ENCODE results near the gene HOXA13. TPM values are rescaled to one million over a fixed set of nuclear protein-coding genes. Genes with fewer than 3 reads are reported as not detected.

The HOXA13 gene
- total and polyA plus RNA-seq, 4 donors = 0.10 TPM; not detected in 3

GRCh38 chr7:27192546-27193334 lies 7.2 kb downstream of the HOXA13 start:
- H3K4me1 ChIP-seq (ENCODE audit: control insufficient read depth, insufficient read depth, low read length) = peaks cover 40% of the 10 kb centered on the region
- H3K4me3 ChIP-seq (ENCODE audit: low read depth, low read length) = peak overlapping the region; percentile 4
- WGBS (ENCODE audit: insufficient coverage) = 2% methylated on average over 76 of the region's 78 CpGs
- H3K36me3 ChIP-seq (ENCODE audit: control insufficient read depth, insufficient read depth, low read length) = no peaks in the 10 kb centered on the region
- H3K9me3 ChIP-seq (ENCODE audit: control insufficient read depth, insufficient read depth, low read length) = no peaks in the 10 kb centered on the region
- H3K27ac ChIP-seq (ENCODE audit: low read depth, low read length) = no peak overlapping the region
- no peak for DNase-seq (ENCODE audit: low read depth in 4 of 6, low spot score in 6 of 6)
- H3K27me3 ChIP-seq (ENCODE audit: control insufficient read depth, insufficient read depth, low read length) = peaks cover 99% of the 10 kb centered on the region

- H3K36me3 ChIP-seq (ENCODE audit: control insufficient read depth, insufficient read depth, low read length) = no peaks in the 10 kb centered on the region
- H3K4me1 ChIP-seq (ENCODE audit: control insufficient read depth, insufficient read depth, low read length) = peaks cover 41% of the 10 kb centered on the region
- no peak overlapping the region for H3K4me3 ChIP-seq (ENCODE audit: low read depth, low read length)
- H3K27ac ChIP-seq (ENCODE audit: low read depth, low read length) = no peak overlapping the region
- DNase-seq (ENCODE audit: low read depth in 4 of 6, low spot score in 6 of 6) = no peak
- peaks cover 99% of the 10 kb centered on the region for H3K27me3 ChIP-seq (ENCODE audit: control insufficient read depth, insufficient read depth, low read length)
- 17% methylated on average over 42 of the region's 42 CpGs for WGBS (ENCODE audit: insufficient coverage)
- H3K9me3 ChIP-seq (ENCODE audit: control insufficient read depth, insufficient read depth, low read length) = no peaks in the 10 kb centered on the region
Measured at GRCh38 chr7:27191833-27192545, 7.9 kb downstream of the HOXA13 start.

GRCh38 chr7:27191161-27191731 lies 8.6 kb downstream of the HOXA13 start:
- no peak overlapping the region for H3K27ac ChIP-seq (ENCODE audit: low read depth, low read length)
- WGBS (ENCODE audit: insufficient coverage) = 41% methylated on average over 15 of the region's 15 CpGs
- no peak for DNase-seq (ENCODE audit: low read depth in 4 of 6, low spot score in 6 of 6)
- H3K36me3 ChIP-seq (ENCODE audit: control insufficient read depth, insufficient read depth, low read length) = no peaks in the 10 kb centered on the region
- H3K4me3 ChIP-seq (ENCODE audit: low read depth, low read length) = no peak overlapping the region
- peaks cover 41% of the 10 kb centered on the region for H3K4me1 ChIP-seq (ENCODE audit: control insufficient read depth, insufficient read depth, low read length)
- no peaks in the 10 kb centered on the region for H3K9me3 ChIP-seq (ENCODE audit: control insufficient read depth, insufficient read depth, low read length)
- peaks cover 100% of the 10 kb centered on the region for H3K27me3 ChIP-seq (ENCODE audit: control insufficient read depth, insufficient read depth, low read length)

GRCh38 chr7:27189997-27190748 lies 9.7 kb downstream of the HOXA13 start:
- Histone ChIP-seq H3K9me3 (ENCODE audit: control insufficient read depth, insufficient read depth, low read length) (no peaks in the 10 kb centered on the region), H3K4me3 (ENCODE audit: low read depth, low read length) (no peak overlapping the region), H3K36me3 (ENCODE audit: control insufficient read depth, insufficient read depth, low read length) (no peaks in the 10 kb centered on the region), H3K27me3 (ENCODE audit: control insufficient read depth, insufficient read depth, low read length) (peaks cover 100% of the 10 kb centered on the region), H3K27ac (ENCODE audit: low read depth, low read length) (no peak overlapping the region), H3K4me1 (ENCODE audit: control insufficient read depth, insufficient read depth, low read length) (peaks cover 51% of the 10 kb centered on the region)
- WGBS (ENCODE audit: insufficient coverage) = 26% methylated on average over 2 of the region's 7 CpGs
- no peak for DNase-seq (ENCODE audit: low read depth in 4 of 6, low spot score in 6 of 6)

GRCh38 chr7:27189295-27189996 lies 10.4 kb downstream of the HOXA13 start:
- DNase-seq (ENCODE audit: low read depth in 4 of 6, low spot score in 6 of 6) = no peak
- Histone ChIP-seq H3K4me1 (ENCODE audit: control insufficient read depth, insufficient read depth, low read length) (peaks cover 58% of the 10 kb centered on the region), H3K36me3 (ENCODE audit: control insufficient read depth, insufficient read depth, low read length) (no peaks in the 10 kb centered on the region), H3K27me3 (ENCODE audit: control insufficient read depth, insufficient read depth, low read length) (peaks cover 100% of the 10 kb centered on the region), H3K27ac (ENCODE audit: low read depth, low read length) (peak overlapping the region; percentile 57), H3K9me3 (ENCODE audit: control insufficient read depth, insufficient read depth, low read length) (no peaks in the 10 kb centered on the region), H3K4me3 (ENCODE audit: low read depth, low read length) (no peak overlapping the region)
- WGBS (ENCODE audit: insufficient coverage) = 13% methylated on average over 22 of the region's 22 CpGs

GRCh38 chr7:27188386-27189294 lies 11.3 kb downstream of the HOXA13 start:
- Histone ChIP-seq H3K36me3 (ENCODE audit: control insufficient read depth, insufficient read depth, low read length) (no peaks in the 10 kb centered on the region), H3K4me3 (ENCODE audit: low read depth, low read length) (peak overlapping the region; percentile 24), H3K4me1 (ENCODE audit: control insufficient read depth, insufficient read depth, low read length) (peaks cover 65% of the 10 kb centered on the region), H3K27ac (ENCODE audit: low read depth, low read length) (peak overlapping the region; percentile 57), H3K9me3 (ENCODE audit: control insufficient read depth, insufficient read depth, low read length) (no peaks in the 10 kb centered on the region), H3K27me3 (ENCODE audit: control insufficient read depth, insufficient read depth, low read length) (peaks cover 100% of the 10 kb centered on the region)
- 8% methylated on average over 44 of the region's 49 CpGs for WGBS (ENCODE audit: insufficient coverage)
- peak in 1 of 6 donors; percentile 29 for DNase-seq (ENCODE audit: low read depth in 4 of 6, low spot score in 6 of 6)

GRCh38 chr7:27187475-27188385 lies 12.2 kb downstream of the HOXA13 start:
- Histone ChIP-seq H3K36me3 (ENCODE audit: control insufficient read depth, insufficient read depth, low read length) (no peaks in the 10 kb centered on the region), H3K4me3 (ENCODE audit: low read depth, low read length) (peak overlapping the region; percentile 24), H3K4me1 (ENCODE audit: control insufficient read depth, insufficient read depth, low read length) (peaks cover 67% of the 10 kb centered on the region), H3K27me3 (ENCODE audit: control insufficient read depth, insufficient read depth, low read length) (peaks cover 100% of the 10 kb centered on the region), H3K9me3 (ENCODE audit: control insufficient read depth, insufficient read depth, low read length) (no peaks in the 10 kb centered on the region), H3K27ac (ENCODE audit: low read depth, low read length) (peak overlapping the region; percentile 57)
- DNase-seq (ENCODE audit: low read depth in 4 of 6, low spot score in 6 of 6) = no peak
- WGBS (ENCODE audit: insufficient coverage) = 2% methylated on average over 45 of the region's 46 CpGs

Measured in spinal cord (tissue), 10 donors.